Bone marrow (tissue), 2 donors: ENCODE results near the gene CCSER2.
"Not testable (repeated sequence)": the region's sequence is repeated elsewhere in the genome, so short reads cannot be mapped to it uniquely, and the experiment has no call there.

Source experiments
- DNase-seq, 2 donors: peaks; one replicate each; lab custom pipeline; 2025; lab: John Stamatoyannopoulos, UW

Gene CCSER2, protein sequence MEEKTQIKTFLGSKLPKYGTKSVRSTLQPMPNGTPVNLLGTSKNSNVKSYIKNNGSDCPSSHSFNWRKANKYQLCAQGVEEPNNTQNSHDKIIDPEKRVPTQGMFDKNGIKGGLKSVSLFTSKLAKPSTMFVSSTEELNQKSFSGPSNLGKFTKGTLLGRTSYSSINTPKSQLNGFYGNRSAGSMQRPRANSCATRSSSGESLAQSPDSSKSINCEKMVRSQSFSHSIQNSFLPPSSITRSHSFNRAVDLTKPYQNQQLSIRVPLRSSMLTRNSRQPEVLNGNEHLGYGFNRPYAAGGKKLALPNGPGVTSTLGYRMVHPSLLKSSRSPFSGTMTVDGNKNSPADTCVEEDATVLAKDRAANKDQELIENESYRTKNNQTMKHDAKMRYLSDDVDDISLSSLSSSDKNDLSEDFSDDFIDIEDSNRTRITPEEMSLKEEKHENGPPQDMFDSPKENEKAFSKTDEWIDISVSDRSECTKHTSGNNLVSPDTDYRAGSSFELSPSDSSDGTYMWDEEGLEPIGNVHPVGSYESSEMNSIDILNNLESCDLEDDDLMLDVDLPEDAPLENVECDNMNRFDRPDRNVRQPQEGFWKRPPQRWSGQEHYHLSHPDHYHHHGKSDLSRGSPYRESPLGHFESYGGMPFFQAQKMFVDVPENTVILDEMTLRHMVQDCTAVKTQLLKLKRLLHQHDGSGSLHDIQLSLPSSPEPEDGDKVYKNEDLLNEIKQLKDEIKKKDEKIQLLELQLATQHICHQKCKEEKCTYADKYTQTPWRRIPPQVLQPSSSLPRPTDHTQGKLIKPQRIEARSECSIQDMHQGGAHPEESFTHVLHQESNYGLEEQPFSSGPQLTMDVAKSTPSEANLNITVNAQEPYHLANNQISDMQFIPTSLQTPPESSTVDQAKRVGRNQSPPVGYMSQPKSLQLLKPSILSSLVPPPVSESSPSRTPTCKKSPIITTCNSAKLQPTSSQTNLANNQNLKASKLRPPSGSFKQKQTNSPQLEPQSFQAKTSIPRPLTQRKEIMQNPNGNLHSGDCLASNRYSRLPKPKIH

DNA sequence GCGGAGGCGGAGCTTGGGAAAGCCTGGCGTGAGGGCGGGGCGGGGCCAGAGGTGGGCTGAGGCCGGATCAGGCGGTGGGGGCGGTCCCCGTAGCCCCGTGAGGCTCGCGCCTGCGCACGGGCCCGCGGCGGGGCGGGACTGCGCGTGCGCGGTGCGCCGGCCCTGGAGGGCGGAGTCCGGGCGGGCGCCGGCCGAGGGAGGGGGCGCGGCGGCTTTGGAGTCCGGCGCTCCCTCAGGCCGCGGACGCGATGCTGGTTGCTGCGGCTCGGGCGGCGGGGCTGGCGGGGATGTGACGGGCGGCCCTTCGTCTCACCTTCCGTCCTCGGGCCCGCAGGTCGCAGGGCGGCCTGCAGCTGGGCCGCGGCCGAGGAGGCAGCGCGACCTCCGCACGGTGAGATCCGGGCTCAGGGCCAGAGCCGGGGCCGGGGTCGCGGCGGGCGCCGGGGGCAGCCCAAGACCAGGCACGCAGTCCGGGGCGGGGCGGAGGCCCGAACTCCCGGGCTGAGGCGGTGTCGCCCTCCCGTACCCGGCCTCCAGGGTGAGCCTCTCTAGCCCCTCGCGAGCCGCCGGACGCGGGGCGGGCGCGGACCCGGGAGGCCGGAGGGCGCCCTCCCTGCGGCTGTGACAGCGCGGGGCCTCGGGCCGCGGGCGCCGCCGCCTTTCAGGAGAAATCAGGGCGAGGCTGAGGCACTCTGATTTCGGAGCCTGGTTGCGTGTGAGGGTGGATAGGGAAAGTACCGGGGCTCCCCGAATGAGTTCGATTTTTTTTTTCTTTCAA, at the start of gene CCSER2:
TSS of gene CCSER2 (plus strand) at position 172 of the 778 bp plus-strand sequence. CDS start 42,464 bp downstream, outside the sequence.
- peak; percentile 33 to 94 for DNase-seq

DNA sequence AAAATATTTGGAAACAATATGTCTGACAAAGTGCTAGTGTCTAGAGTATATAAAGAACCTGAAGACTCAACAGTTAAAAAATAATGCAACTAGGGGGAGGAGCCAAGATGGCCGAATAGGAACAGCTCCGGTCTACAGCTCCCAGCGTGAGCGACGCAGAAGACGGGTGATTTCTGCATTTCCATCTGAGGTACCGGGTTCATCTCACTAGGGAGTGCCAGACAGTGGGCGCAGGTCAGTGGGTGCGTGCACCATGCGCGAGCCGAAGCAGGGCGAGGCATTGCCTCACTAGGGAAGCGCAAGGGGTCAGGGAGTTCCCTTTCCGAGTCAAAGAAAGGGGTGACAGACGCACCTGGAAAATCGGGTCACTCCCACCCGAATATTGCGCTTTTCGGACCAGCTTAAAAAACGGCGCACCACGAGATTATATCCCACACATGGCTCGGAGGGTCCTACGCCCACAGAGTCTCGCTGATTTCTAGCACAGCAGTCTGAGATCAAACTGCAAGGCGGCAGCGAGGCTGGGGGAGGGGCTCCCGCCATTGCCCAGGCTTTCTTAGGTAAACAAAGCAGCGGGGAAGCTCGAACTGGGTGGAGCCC, 48.4 kb upstream of the CCSER2 start:
- not testable (repeated sequence) for DNase-seq

DNA sequence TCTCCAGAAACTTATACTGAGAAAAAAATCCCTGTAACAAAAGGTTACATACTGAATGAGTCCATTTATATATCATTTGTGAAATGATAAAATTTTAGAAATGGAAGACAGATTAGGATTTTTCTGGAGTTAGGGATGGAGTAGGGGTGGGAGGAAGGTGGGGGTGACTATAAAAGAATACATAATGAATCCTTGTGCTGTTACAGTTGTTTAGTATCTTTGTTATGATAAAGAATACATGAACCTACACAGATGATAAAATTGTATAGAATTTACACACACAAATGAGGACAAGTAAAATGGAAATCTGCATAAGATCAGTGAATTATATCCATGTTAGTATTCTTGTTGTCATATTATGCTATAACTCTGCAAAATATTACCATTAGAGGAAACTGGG, 41.7 kb upstream of the CCSER2 start:
- no peak for DNase-seq

DNA sequence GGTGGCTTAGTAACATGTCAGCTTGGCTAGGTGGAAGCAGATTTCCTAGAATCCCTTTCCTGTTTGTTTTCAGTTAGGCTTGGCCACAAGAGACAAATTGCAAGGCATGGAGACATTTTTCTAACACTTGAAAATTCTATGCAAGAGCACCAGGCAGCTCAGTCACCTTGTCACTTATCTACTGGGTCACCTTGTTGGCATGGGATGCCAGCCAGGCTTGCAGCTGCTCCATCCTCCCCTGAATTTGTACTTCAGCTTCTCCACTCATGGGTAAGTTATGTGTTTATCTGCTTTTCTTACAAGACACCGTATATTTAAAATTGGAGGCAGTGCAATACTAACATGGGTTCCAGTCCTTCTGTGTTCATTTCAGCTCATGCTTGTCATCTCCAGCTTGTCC, 40.2 kb upstream of the CCSER2 start:
- no peak for DNase-seq

DNA sequence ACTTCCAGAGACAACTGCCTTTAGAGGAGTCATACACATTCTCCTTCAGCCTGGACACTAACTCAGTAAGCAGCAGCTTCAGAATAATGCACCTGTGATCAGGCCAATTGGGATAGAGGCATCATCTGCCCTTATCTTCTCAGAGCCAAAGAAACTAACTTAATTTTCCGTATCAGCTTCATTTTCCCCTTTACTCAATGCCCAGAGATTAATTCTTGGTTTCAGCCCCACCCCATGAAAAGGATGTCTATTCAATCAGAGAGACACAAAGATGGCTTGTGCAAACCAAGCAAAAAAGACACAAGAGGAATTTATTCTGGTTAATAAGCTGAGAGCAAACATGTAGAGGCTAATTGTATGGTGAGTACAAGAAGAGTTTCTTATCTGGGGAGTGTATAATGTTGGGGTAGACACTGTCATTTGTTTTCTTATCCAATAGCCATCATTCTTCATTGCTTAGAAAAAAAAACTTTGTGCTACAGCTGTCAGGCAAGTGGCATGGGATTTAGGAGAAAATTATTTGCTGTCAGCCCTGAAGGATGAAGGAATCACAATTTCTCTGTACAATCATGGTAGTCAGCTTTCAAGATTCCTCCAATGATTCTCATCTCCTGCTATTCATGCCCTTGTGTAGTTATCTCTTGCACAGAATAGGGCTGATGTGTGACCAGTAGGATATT, 38.7 kb upstream of the CCSER2 start:
- DNase-seq = no peak

DNA sequence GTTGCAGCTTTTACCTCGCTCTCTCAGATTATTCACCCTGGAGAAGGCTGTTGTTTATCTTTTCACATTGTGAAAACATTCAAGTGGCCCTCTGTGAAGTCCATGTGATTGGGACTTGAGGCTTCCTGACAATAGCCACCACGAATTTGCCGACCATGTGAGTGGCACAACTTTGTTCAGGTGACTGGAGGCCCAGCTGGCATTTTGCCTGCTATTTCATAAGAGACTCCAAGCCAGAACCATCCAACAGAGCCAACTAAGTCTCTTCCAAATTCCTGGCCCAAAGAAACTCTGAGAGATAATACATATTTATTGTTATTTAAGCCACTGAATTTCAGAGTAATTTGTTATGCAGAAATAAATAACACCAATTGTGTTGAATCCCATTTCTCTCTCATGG, 38.2 kb upstream of the CCSER2 start:
- no peak for DNase-seq

DNA sequence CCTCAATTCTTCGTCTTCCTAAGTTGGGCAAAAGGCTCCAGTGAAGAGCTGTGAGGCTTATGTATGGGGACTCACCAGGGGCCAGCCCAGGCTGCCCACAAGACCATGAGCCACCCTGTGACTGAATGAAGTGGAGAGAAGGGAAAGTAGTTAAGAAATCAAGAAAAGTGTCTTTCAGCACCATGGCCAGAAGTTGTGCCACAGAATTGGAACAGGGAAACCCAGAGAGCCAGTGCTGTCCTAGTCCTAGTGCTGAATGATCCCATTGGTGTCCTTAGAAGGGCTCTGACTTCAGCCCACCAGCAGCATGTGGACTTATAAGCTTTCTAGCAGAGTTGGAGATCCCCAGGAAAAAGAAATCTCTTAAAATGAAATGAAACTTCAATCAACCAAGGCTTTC, 37.0 kb upstream of the CCSER2 start:
- no peak for DNase-seq

DNA sequence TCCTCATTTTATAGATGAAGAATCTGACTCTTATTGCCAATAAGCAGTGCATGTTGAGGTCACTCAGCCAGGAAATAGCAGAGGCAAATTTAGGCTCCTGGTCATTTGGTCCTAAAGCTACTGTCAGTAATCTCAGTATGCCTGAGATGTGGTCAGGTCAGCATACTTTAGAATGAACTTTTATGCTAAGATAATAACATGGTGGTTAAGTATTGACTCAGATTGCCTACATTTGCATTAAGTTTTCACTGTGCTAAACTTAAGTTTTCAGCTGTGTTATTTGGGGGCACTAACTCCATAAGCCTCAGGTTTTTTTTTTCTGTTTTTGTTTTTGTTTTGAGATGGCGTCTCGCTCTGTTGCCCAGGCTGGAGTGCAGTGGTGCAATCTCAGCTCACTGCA, 35.9 kb upstream of the CCSER2 start:
- DNase-seq = no peak

DNA sequence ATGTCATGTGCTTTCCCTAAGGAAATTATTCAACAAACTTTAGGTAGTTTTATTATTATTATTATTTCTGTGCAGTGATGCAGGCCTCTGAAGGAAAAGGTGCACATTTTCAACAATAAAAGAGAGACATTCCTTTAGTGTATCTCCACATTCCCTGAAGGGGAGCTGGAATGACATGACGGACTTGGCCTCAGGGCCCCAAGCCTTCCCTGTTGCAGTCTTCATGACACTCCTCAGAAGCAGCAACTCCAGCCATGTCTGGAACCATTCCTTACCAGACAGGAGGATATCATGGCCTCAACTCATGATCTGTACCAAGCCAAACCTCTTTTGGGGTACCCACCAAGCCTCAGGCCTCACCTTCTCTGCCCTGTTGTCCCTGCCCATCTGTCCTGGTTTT, 35.2 kb upstream of the CCSER2 start:
- no peak for DNase-seq

DNA sequence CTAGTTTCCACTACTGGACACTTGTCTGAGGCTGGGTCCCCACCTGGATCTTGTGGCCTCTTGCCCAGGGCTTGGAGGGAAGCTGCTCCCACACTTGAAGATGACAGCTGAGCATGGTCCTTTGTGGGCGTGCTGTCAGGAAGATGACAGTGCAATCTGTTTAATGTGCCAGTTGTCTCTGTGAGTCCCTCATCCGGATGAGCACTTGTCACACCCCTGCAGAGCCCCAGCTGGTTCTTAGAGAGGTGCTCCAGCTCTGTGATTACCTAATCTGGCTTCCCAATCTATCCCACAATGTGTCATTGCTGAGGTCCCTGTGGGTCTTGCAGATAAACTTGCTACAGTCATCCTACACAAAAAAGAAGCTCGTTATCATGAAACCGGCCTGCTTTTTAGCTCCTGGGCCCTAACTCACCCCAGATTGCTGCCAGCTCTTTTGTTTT, 34.8 kb upstream of the CCSER2 start:
- DNase-seq = peak in 1 of 2 donors; percentile 92

DNA sequence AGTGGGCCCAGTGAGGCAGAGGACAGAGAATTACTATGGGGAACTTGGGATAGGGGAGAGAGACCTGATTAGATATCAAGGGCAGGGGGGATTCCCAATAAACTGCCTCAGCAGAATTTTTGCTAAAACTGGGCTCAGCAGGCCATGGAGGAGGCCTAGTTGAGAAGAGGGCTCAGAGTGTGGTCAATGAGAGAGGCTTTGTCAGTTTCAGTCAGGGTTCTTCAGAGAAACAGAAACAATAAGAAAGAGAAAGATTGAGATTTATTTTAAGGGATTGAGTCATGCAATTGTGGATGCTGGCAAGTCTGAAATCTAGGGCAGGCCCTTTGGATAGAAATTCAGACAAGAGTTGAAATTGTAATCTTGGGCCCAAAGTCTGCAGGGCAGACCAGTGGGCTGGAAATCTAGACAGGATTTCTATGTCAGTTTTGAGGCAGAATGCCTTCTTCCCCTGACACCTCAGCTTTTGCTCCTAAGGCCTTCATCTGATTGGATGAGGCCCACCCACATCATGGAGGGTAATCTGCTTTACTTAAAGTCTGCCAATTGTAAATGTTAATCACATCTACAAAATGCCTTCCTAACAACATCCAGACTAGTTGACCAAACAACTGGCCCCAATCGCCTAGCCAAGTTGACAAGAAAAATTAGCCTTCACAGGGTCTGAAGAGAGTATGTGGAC, 33.5 kb upstream of the CCSER2 start:
- no peak for DNase-seq

DNA sequence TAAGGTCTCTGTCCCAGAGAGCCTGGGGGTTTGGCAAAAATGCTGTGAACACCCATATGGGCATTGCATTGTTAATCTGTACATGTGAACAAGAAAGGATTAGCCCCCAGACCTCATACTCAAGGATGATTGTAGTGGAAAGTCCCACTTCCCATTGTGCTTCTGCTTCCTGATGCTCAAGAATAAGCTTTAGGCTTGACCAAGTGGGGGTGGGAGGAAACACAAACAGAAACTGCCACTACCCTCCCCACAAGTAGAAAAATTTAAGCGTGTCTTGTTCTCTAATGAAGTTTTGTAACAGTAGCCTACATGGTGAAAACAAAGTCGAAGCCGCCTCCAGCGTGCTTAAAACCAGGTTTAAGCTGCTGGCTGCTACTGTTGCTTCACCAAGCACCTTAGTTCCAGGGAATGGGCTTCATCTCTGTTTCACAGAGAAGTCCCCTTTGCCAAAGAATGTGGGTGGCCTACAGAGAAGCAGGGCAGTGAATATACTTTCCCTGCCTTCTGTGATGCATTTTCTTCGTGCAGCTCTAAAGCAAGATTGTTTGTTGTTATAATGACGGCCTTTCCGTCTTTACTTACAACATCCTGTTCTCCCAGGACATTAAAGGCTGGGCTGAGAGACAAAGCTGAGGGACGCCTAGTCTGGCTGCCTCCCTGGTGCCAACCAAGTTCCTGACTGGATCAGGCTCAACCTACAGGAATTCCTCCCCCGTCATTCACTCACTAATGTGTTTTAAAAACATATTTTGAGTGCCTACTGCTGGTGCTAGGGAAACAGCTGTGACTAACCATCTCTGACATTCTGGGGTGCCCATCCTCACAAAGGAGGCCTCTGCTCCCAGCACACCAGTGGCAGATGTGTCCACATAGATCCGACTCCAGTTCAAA, 32.1 kb upstream of the CCSER2 start:
- no peak for DNase-seq

DNA sequence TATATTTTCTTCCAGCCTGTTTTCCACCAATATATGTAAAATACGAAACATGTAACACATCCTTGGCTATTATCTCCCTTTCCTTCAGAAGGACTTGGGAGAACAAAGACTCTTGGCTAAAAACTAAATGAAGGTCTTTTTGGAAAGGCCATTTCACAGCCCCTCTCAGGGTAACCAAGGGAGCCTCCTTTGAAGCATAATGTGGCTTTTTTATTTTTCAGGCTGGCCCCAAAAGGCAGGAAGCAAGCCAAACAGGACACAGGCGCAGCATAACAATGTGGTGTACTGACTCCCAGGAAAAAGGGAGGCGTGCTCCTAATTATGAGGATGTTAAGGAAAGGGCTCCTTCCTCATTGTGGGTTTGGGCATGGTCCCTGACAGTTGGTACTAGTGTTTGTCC, 30.3 kb upstream of the CCSER2 start:
- DNase-seq = no peak

DNA sequence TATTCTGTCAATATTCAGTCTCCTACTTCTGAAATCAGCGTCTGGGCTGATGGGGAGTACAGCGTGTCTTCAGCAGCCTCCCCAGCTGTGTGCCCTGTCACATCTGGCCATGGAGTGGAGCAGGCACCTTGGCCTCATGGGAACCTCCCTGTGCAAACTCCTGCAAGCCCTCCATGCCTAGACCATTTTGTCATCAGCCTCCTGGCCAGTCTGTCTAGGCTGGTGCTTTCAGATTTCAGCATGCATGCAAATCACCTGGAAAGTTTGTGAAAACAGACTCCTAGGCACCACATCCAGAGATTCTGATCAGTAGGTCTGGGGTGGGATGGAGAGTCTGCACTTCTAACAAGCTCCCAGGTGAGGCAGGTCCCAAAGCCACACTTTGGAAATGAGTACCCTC, 26.2 kb upstream of the CCSER2 start:
- no peak for DNase-seq

DNA sequence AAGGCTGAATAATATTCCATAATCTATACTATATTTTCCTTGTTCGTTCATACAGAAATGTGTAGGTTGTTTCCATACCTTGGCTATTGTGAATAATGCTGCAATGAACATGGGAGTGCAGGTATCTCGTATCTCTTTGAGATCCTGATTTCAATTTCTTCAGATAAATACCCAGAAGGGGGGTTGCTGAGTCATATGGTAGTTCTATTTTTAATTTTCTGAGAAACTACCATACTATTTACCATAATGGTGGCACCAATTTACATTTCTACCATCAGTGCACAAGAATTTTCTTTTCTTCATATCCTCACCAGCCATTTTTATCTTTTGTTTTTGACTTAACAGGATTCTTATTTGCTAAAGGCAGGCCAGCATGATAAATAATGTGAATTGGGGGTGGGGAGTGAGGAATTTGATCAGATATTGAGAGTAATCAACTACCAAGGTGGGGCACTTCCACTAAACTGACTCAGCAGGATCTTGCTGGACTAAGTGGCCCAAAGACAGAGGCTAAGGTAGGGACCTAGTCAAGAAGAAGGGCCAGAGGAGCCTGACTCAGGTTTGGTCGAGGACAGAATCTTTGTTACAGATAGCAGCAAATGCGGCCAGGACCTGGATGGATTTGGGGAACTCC, 21.5 kb upstream of the CCSER2 start:
- DNase-seq = no peak

DNA sequence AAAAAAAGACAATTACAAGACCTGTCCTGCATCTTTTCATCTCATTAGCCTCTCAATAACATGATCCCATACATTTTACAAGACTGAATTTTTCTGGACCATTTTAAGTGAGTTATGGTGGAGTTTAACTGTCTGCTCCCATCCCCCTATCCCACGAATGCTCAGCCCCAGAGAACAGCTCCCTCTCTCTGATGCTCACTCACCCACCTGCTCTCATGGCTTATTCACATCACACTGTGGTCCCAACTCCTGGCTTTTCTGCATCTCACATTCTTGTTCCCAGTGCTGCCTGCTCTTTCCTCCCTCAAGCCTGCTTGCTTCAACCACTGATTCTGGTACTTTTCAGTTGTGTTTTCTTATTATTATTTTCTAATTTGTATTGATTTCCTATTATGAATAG, 20.4 kb upstream of the CCSER2 start:
- no peak for DNase-seq

DNA sequence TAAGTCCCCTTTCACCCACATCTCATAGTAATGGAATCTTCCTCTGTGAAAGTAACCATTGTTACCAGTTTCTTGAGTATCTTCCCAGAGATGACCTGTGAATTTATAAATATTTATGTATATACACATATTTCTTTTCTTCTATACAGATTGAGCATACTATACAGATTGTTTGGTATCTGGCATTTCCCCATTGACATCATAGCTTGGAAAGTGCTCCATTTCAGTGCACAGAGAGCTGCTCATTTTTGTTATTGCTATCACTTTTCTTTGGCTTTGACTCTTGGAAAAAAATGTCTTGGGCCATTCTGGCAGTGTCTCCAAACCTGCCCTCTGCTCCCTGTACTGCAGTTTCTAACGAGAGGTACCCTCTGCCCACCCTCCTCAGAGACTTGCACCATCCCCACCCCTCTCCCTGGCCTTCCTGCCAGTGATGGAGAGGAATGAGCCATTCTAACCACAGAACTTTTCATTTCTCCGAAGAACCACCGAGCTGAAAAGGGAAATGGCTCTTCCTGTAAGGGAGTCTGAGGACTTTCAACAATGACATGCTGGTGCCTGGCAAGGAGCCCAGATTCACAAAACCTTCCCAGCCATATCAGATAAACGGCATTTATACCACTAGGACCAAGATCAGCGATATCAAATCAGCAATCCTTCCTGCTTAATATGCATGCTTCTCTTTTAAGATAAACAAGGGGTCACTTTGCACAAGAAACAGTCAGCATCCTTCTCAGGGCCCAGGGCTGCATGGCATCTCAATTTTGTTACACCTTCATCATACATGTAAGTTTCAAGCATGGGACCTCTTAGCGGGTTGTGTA, 19.7 kb upstream of the CCSER2 start:
- DNase-seq = peak in 1 of 2 donors; percentile 38

DNA sequence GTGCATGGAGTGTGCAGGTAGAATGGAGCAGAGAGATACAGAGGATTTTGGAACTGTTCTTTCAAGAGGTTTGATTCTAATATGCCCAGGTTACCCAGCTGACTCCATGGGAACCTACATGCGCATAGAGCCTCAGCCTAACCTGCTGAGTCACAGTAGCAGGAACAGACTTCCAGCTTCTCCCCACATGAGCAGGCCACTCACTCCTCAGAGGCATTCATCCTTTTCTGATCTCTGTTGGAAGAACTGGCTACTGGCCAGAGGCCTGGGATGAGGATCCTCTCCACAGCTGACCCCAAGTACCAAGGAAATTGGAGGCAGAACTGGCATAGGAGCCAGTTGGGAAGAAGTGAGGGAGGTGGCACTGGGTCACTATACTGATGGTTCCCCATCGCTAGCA, 17.9 kb upstream of the CCSER2 start:
- DNase-seq = no peak
